ACHN (cell line): ENCODE results near the gene MASTL.
"Not testable (repeated sequence)": the region's sequence is repeated elsewhere in the genome, so short reads cannot be mapped to it uniquely, and the experiment has no call there.

ENCODE experiments used
- DNase-seq: peaks from one replicate; pipeline ENCODE4 v3.0.0-alpha.2; 2015
- in situ Hi-C: cut with HindIII; loops from 2 replicates; pipeline ENCODE4 v1.10.0; 2017; ENCODE audit warnings: low sequenced_read_pairs, low pct_ligation_motif_present, low pct_unique_long_range_greater_than_20kb

Gene MASTL

GRCh38 chr10:27155066-27155754 lies at the start of gene MASTL:
TSS of gene MASTL (plus strand) at chr10:27155352. CDS start at chr10:27155427, 75 bp downstream.
- in situ Hi-C loops, result no loop called here

GRCh38 chr10:27108165-27108564 lies 47.0 kb upstream of the MASTL start:
- DNase-seq, result no peak
- in situ Hi-C loops, result no loop called here

More at GRCh38 chr10:27155066-27155754, at the start of gene MASTL:
- DNase-seq, result peak; percentile 89

- in situ Hi-C loops, result no loop called here
- DNase-seq, result no peak
Measured at GRCh38 chr10:27134371-27134770, 20.8 kb upstream of the MASTL start.

- in situ Hi-C loops, result no loop called here
- DNase-seq, result no peak
Measured at GRCh38 chr10:27138277-27138676, 16.9 kb upstream of the MASTL start.

GRCh38 chr10:27143686-27144085 lies 11.5 kb upstream of the MASTL start:
- in situ Hi-C loops, result no loop called here
- no peak for DNase-seq

GRCh38 chr10:27145937-27146336 lies 9.2 kb upstream of the MASTL start:
- in situ Hi-C loops, result no loop called here
- no peak for DNase-seq

- no peak for DNase-seq
- in situ Hi-C loops, result no loop called here
Measured at GRCh38 chr10:27147701-27148100, 7.5 kb upstream of the MASTL start.

- DNase-seq, result no peak
Measured at GRCh38 chr10:27150261-27150660, 4.9 kb upstream of the MASTL start.

GRCh38 chr10:27152687-27153086 lies 2.5 kb upstream of the MASTL start:
- DNase-seq, result no peak
- in situ Hi-C loops, result no loop called here

More at GRCh38 chr10:27150261-27150660, 4.9 kb upstream of the MASTL start:
- in situ Hi-C loops, result no loop called here

- DNase-seq, result no peak
- in situ Hi-C loops, result no loop called here
Measured at GRCh38 chr10:27153329-27153728, 1.8 kb upstream of the MASTL start.

GRCh38 chr10:27153845-27154193 lies 1.3 kb upstream of the MASTL start:
- peak; percentile 32 for DNase-seq
- in situ Hi-C loops, result no loop called here

GRCh38 chr10:27156566-27156965 lies 1.4 kb downstream of the MASTL start:
- DNase-seq, in situ Hi-C loops: not testable (repeated sequence)

- DNase-seq, result no peak
- in situ Hi-C loops, result no loop called here
Measured at GRCh38 chr10:27157150-27157549, 2.0 kb downstream of the MASTL start.

- DNase-seq, result no peak
Measured at GRCh38 chr10:27158421-27158820, 3.3 kb downstream of the MASTL start.

GRCh38 chr10:27169849-27170248 lies 14.7 kb downstream of the MASTL start:
- in situ Hi-C loops, result no loop called here
- no peak for DNase-seq

More at GRCh38 chr10:27158421-27158820, 3.3 kb downstream of the MASTL start:
- in situ Hi-C loops, result no loop called here

- in situ Hi-C loops, result no loop called here
- no peak for DNase-seq
Measured at GRCh38 chr10:27188259-27188658, 33.1 kb downstream of the MASTL start.

- DNase-seq, result no peak
- in situ Hi-C loops, result no loop called here
Measured at GRCh38 chr10:27188897-27189296, 33.7 kb downstream of the MASTL start.

GRCh38 chr10:27190508-27190907 lies 35.4 kb downstream of the MASTL start:
- in situ Hi-C loops, result no loop called here
- DNase-seq, result no peak

GRCh38 chr10:27192284-27192683 lies 37.1 kb downstream of the MASTL start:
- DNase-seq, result peak; percentile 95
- in situ Hi-C loops, result no loop called here

- in situ Hi-C loops, result no loop called here
- DNase-seq, result no peak
Measured at GRCh38 chr10:27197980-27198620, 42.9 kb downstream of the MASTL start.
